Subcutaneous adipose tissue (tissue), 4 donors: Measurements from ENCODE around the gene STAB1. TPM values are rescaled to one million over a fixed set of nuclear protein-coding genes. Genes with fewer than 3 reads are reported as not detected.

Experiments
- total RNA-seq, 4 donors: library from RNA; depleted of rRNA; stranded (reverse); fragments of >200 nt; gene quantifications; one replicate each; pipeline ENCODE4 v1.1.0, GENCODE V29; 2016
- TF ChIP-seq, protein P1 (sequence below): fragments of 450-650 bp; IDR thresholded peaks from one replicate; pipeline ENCODE4 v1.5.1; 2016; ENCODE audit warnings: low read depth, mild to moderate bottlenecking, control low read depth, antibody characterized with exemption, moderate library complexity

The STAB1 gene
- total RNA-seq, 4 donors from 2014 or later: 147 to 268 (median 218) TPM

DNA sequence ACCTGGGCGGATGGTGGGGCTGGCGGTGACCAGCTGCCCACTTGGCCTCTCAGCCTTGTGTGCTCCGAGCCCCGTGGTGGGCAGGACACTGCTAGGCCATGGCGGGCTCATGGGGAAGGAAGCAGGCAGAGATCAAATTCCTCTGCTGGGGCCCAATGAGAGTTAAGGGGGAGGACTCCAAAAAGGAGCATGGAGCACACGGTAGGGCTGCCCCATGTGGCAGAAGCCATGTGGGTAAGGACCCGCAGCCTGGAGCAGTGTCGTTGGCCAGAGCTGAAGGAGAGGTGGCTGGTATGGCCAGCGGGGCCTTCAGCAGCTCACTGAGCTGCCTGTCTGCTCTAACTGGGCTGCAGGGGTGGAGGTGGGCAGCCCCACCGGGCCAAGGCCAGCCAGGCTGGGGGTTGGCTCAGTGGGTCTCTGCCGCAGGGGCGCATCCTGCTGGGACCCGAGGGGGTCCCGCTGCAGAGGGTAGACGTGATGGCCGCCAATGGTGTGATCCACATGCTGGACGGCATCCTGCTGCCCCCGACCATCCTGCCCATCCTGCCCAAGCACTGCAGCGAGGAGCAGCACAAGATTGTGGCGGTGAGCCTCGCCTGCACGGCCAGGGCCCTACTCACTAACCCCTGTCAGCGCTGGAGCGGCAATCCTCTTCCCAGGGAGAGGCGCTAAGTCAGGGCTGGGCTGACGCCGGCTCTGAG is 11.3 kb downstream of the STAB1 start:
- TF ChIP-seq, protein P1, sequence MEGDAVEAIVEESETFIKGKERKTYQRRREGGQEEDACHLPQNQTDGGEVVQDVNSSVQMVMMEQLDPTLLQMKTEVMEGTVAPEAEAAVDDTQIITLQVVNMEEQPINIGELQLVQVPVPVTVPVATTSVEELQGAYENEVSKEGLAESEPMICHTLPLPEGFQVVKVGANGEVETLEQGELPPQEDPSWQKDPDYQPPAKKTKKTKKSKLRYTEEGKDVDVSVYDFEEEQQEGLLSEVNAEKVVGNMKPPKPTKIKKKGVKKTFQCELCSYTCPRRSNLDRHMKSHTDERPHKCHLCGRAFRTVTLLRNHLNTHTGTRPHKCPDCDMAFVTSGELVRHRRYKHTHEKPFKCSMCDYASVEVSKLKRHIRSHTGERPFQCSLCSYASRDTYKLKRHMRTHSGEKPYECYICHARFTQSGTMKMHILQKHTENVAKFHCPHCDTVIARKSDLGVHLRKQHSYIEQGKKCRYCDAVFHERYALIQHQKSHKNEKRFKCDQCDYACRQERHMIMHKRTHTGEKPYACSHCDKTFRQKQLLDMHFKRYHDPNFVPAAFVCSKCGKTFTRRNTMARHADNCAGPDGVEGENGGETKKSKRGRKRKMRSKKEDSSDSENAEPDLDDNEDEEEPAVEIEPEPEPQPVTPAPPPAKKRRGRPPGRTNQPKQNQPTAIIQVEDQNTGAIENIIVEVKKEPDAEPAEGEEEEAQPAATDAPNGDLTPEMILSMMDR: no peak

DNA sequence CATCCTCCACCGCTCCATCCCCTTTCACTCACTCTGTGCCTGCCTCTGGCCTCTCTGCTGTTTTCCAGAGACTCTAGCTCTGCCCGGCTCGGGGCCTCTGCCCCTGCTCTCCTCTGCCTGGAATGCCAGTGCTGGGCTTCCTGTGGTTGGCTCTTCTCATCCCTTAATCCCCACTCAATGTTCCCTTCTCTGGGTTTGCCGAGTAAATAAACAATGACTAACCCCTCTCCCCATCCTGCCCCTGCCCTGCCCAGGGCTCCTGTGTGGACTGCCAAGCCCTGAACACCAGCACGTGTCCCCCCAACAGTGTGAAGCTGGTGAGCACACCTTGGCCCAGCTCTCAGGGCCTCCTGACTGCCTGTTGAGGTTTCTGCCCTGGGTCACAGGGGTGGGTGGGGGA is 12.2 kb downstream of the STAB1 start:
- TF ChIP-seq, protein P1: no peak

DNA sequence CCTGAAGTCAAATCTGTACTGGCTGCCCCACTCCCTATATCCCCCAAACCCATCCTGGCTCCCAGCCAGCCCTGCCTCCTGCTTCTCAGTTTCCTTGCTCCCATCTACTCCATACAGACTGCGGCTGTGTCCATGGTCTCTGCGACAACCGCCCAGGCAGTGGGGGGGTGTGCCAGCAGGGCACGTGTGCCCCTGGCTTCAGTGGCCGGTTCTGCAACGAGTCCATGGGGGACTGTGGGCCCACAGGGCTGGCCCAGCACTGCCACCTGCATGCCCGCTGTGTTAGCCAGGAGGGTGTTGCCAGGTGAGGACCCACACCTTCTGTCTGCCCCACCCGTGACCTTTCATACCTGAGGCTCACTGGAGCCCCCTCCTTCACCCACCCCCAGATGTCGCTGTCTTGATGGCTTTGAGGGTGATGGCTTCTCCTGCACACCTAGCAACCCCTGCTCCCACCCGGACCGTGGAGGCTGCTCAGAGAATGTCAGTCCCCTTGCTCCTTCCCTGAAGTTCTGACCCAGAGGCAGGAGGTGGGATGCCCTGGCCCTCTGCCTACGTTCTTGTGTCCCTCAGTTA is 14.7 kb downstream of the STAB1 start:
- TF ChIP-seq, protein P1: no peak

DNA sequence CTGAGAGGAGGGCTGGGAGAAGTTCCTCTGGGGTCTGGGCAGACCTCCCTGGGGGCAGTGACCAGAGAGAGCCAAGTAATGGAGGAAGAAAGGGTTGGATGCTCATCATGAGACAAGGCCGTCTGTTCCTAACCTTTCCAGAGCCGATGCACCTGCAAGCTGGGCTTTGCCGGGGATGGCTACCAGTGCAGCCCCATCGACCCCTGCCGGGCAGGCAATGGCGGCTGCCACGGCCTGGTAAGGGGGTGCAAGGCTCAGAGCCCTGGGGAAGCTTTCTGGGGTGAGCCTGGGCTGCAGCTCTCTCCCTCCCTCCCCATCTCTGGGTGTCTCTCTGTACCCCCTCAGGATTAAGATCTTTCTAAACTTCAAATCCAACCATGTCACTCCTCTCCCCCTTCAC is 16.4 kb downstream of the STAB1 start:
- TF ChIP-seq, protein P1: no peak

DNA sequence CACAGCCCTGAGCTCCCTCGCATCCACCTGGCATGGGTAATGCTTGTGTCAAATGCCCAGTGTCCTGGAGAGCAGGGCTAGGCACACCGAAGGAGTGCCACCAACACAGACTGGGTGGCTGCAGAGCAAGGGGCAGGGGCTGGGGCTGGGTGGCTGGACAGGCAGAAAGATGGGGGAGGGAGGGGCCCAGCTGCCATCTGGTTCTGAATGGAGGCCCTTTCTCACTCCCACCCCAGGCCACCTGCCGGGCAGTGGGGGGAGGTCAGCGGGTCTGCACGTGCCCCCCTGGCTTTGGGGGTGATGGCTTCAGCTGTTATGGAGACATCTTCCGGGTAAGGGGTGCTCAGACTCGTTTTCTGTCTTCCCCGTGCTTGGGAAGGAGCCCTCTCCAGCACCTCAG is 17.0 kb downstream of the STAB1 start:
- TF ChIP-seq, protein P1: no peak

DNA sequence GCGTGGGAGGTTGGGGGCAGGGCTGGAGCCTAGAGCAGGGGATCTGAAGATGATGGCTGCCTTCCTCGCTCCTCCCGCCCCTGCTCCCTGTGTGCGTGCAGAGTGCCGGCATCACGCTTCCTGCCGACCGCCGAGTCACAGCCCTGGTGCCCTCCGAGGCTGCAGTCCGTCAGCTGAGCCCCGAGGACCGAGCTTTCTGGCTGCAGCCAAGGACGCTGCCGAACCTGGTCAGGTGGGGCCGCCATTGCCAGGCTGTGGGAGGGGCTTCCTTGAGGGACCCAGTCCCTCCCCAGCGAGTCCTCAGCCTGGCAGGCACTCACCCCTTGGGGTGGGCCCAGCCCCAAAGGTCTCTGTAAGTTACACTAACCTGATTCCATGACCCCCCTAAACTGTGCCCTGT is 17.6 kb downstream of the STAB1 start:
- TF ChIP-seq, protein P1: no peak

DNA sequence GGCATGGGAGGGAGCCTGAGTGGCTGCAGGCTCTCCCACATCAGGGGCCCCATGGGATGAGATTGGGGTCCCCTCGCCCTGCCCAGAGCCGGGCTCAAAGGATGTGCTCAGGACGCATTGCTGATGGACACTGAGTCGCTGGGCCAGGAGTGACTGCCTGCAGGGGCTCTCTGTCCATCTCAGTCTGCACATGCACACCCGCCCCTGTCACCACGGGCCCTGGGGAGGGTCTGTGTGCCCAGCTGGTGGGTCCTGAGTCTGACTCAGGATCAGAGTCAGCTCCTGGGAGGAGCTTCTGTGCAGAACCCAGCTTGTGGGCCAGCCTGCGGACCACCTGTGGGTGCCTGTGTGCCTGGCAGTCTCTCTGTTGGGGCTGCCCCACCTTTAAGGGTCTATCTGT is 18.1 kb downstream of the STAB1 start:
- TF ChIP-seq, protein P1: no peak
